HepG2 (cell line): Measurements from ENCODE around the gene ADCY5. TPM values are rescaled to one million over a fixed set of nuclear protein-coding genes. Genes with fewer than 3 reads are reported as not detected.

Experiments used
- ZNF142 ChIP-seq: sonication (generic); formaldehyde crosslinking; IDR thresholded peaks from 2 replicates; pipeline ENCODE4 v1.4.0; 2020; ENCODE audit warnings: missing genetic modification reagents
- ZNF280D ChIP-seq: sonication (generic); formaldehyde crosslinking; IDR thresholded peaks from 2 replicates; pipeline ENCODE4 v1.5.1; 2020; ENCODE audit warnings: mild to moderate bottlenecking, missing genetic modification reagents
- polyA plus RNA-seq, 8 experiments: library from polyadenylated mRNA; depleted of rRNA in 3 of 8; stranded (reverse) in 7 of 8; unstranded in 1 of 8; fragments of >200 nt; fragmentation: Illumina TruSeq in 4 of 8; extraction: Trizol in 4 of 8; gene quantifications; 2 replicates each; pipeline versions ENCODE4 v1.2.1 to v1.2.3, GENCODE V29; 2011 to 2016; ENCODE audit warnings: low read depth in 4 of 8, missing spikeins in 1 of 8, mixed read lengths in 1 of 8; ENCODE audit not compliant: insufficient read depth in 1 of 8
- total RNA-seq, 5 experiments: library from RNA; depleted of rRNA; stranded (reverse); fragments of >200 nt; fragmentation: Illumina TruSeq; extraction: Trizol; gene quantifications; 2 replicates each; pipeline ENCODE4 v1.2.3, GENCODE V29; 2016; ENCODE audit warnings: low read depth in 1 of 5

Gene ADCY5
- total and polyA plus RNA-seq, 2 of the 13 experiments (the other 11 are each of a cell fraction or from before 2014, with no cell fraction given) = not detected

DNA sequence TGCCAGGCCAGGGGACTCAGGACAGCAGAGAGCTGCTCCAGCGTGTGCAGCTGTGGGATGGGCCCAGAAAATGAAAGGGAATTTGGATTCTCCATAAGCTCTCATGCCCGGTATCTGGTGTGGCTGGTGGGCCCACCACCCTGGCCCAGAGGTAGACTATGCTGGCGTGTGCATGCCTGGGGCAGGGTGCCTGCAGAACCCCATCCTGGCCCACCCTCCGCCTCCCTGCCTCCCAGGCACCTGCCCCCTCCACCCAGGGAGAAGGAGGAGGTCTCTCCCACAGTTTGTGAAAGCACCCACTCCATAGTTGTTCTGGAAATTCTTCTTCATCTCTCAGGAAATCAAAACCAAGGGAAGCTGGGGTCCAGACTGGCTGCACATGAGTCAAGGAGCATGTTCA, 112.9 kb downstream of the ADCY5 start (continued):
- TF ChIP-seq ZNF280D (CRISPR knock-in tag) (no peak), ZNF142 (CRISPR knock-in tag) (no peak)
